Superior temporal gyrus (tissue), 1 donor: ENCODE data around the gene ALOX12B.

Experiments
- DNase-seq: peaks from one replicate; pipeline ENCODE4 v3.0.0-alpha.2; 2016; ENCODE audit errors: extremely low spot score

Gene ALOX12B

DNA sequence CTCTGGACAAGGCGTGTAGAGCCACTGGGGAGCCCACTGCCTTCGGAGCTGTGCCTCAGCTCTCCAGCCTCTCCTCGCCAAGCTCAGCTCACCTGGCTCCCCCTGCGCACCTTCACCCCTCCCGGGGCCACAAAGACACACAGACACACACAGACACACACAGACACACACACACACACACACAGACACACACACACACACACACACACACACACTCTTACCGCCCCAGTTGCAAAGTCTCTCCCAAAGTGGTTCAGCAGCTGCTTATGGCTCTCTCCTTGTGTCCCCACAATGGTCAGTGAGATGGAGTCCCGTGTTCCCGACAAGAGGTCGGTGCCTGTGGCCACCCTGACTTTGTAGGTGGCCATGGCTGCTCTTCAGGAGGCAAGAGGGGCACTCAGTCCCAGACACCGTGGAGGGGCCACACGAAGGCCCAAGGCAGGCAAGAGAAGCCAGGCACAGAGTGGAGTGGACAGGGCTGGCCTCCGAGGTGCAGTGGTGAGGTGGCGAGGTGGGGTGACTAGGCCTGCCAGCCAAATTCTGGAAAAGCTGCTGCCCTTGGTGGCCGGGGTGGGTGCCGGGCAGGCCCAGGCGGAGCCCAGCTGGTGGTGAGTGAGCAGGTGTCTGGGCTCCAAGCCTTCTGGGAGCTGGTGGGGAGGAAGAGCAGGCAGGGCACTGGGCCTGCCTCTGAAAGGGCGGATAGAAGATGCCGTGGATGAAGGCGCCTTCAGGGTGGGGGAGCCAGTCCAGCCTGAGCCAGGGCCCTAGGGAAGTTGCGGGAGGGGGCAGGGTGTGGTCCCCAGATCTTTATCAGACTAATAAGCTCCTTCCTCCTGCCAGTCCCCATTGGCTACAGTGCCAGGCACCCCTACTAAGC, at the start of gene ALOX12B:
TSS of gene ALOX12B (minus strand) at position 642 of the 877 bp plus-strand sequence. CDS start at position 368, 274 bp downstream.
- DNase-seq: no peak

- DNase-seq: no peak
Measured at GRCh38 chr17:8133941-8134340, 46.4 kb upstream of the ALOX12B start.

DNA sequence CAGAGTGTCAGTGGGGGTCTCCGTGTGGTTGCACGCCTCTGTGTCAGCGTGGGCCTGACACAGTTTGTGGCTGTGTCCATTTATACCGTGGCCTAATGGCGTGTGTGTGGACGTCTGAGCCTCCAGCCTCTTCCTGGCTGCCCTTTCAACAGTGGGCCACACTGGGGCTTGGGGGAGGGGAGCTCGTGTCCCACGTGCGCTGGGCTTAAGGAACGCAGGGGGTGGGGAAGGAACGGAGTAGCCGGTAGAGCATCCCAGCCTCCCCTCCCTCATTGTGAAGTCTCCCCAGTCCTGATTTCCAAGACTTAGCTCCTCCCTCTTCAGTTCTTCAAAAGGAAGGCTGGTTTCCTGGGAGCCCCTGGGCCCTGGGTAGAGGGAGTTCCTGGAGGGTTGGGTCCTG, 45.9 kb upstream of the ALOX12B start:
- no peak for DNase-seq

GRCh38 chr17:8131844-8132441, 44.4 kb upstream of the ALOX12B start:
- no peak for DNase-seq

DNA sequence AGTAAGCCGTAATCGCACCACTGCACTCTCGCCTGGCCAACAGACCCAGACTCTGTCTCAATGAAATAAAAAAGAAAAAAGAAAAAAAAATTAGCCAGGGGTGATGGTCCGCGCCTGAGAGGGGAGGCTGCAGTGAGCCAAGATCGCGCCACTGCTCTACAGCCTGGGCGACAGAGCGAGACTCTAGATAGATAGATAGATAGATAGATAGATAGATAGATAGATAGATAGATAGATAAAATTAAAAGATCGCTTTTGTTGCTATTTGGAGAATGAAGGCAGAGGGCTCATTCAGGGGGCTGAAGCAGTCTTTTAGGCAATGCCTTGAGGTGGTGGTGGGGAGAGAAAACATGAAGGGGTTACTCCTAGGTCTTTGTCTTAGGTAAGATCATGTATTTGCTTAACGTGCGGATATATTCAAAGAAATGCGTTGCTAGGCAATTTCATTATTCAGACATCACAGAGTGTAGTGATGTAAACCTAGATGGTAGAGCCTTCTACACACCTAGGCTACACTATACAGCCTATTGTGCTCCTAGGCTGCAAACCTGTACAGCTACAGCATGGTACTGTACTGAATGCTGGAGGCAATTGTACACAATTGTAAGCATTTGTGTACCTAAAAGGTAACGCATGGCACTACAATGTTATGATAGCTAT, 40.7 kb upstream of the ALOX12B start:
- no peak for DNase-seq

- DNase-seq: no peak
Measured at GRCh38 chr17:8126491-8127066, 39.1 kb upstream of the ALOX12B start.

DNA sequence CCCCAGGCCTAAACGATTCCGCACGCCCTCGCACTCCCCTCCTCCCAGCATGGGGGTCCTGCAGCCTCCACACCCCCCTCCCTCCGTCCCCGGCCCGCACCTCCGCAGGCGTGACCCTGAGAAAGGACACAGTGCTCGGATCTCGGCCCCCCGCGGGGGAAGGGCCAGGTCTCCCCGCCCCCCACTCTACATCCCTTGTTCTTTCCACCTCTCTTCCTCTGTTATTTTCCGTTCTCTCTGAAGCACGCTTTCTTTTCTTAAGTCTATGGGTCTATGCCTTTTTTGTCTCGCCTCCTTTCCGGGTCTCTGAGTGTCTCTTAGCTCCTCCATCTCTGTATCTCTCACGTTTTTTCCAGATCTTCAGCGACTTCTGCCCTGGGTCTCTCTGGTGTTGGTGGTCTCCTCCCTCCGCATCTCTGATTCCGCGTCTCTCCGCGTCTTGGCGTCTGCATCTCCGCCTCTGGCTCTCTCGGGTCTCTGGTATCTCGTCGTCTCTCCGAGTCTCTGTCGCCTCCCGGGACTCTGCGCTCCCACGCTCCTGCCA, 38.5 kb upstream of the ALOX12B start:
- peak; percentile 23 for DNase-seq

DNA sequence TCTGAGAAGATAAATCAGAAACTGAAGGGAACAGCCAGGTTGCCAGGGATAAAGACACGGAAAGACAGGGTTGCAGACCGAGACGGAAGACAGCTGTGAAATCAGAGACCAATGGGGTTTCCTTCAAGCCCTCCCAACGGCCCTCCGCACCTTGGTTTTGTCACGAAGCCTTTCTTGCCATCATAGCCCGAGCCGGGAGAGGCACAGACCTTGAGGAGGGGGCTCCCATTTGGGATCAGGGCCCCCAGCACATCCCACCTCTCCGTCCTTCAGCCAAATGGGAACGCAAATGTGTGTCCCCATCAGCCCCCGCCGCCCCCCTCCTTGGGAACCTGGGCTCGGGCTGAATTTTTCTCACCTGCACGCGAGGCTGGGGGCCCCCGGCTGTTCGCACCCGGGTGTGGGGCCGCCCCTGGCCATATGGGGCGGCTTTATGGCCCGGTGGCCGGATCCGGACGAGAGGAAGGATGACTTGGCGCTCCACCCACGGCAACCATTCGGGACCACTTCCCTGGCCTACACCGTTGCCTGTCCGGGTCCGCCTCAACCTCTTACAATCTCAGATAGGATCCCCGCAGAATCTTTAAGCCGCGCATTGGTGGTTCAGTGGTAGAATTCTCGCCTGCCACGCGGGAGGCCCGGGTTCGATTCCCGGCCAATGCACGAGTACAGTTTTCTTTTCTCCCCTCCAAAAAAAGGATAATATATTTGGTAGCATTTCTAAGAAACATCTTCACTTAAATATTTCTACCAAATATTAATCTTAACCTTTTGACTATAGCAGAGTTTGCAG, 37.8 kb upstream of the ALOX12B start:
- DNase-seq: peak; percentile 93

DNA sequence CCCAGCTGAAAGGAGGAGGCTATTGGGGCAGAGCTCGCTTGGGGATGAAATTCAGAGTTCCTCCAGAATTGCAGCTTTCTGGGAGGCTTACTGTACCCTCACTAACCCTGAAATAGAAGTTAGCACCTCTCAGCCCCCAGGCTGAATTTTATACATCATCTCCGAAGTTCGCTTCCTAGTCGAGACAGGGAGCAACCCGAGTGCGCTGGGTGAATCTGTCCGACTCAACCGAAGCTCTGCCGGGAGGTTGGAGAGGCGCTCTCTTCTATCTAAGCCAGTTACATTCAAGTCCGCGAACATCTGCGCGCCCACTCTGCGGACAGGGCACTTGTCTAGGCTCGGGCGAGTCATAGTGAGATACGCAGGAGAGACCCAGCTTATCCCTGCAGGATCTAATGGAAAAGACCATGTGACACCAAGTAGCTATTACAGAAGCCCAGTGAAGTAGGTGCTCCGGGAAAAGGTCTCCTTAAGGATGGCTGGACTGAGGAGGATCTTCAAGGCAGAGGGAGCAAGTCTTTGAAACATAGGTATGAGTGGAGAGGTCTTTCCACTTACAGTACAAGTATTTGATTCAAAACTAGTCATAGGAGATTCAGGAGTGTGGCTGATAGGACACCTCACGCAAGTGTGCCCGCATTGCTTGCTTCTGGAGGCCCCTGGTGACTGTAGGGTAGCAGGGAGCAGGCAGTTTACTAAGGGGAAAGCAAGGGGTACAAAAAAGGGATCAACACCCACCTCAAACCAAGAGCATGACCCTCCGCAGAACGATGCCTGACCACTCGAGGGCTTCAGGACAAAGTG, 37.0 kb upstream of the ALOX12B start:
- peak; percentile 44 for DNase-seq

DNA sequence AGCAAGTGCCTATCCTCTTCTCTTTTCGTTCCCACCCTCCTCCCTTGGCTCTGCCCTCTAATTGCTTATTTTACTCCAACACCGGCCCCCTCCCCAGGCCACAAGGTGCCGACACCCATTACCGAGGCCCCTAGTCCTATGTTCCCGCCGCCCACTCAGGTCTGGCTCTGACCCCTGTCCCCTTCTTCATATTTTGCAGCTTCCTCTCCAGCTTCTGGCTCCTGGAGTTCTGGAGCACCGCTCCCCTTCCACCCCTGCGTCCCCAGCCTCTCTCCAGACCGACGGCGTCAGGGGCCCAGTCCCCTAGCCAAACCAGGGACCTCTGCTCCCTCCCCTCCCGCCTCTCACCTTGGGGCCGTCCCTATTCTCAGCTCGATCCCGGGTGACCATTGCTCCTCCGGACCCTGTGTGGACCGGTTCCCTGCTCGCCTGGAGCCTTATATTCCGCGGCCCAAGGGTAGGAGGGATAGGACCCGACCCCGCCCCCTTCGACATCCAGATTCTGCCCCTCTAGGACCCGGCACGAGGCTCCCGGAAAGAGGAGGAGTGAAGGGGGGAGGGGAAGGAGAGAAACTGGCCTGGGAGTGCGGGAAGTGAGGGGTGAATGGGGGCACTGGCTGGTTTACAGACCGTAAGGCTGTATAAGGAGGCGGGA, 36.3 kb upstream of the ALOX12B start, which contains the start of gene HES7:
TSS of gene HES7 (minus strand) at position 412 of the 655 bp plus-strand sequence. CDS start at position 390, 22 bp downstream.
- no peak for DNase-seq

DNA sequence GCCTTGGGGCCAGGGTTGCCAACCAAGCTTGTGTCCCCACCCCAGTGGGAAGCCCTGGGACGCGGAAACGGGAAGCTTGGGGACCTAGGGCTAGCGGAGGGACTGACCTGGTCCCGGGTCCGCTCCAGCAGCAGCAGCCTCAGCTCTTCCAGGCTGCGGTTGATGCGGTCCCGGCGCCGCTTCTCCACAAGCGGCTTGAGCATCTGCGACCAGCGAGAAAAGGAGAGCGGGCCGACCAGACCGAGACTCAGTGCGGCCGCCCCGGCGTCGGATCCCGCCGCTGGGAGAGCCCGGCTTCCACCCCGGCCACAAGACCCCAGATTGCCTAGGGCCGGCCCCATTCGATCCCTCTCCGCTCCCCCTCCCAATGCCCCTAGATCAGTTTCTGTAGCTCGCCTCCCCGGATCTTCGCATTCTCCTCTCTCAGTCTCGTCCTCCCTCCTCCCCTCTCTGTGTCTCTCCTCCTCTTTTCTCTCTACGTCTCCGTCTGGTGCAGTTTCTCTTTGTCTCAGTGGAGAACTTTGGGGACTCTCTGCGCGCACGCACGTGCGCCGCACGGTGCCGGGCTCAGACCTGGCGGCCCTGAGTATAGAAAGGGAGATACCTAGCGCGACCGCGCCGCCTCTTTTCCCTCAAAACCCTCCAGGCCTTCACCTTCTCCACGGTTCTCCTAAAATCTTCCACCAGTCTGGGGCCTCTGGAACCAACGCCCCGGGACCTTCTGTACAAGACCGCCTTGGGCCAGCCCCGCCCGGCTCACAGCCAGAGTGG, 35.6 kb upstream of the ALOX12B start:
- DNase-seq: peak; percentile 13

- DNase-seq: peak; percentile 32
Measured at GRCh38 chr17:8122422-8122923, 35.0 kb upstream of the ALOX12B start.

GRCh38 chr17:8121681-8122421, 34.3 kb upstream of the ALOX12B start:
- peak; percentile 76 for DNase-seq

- DNase-seq: no peak
Measured at GRCh38 chr17:8121407-8121680, 33.8 kb upstream of the ALOX12B start.

- peak; percentile 64 for DNase-seq
Measured at GRCh38 chr17:8120520-8121406, 33.2 kb upstream of the ALOX12B start.

- peak; percentile 97 for DNase-seq
Measured at GRCh38 chr17:8119581-8120519, 32.3 kb upstream of the ALOX12B start.
